Adrenal gland (tissue), 5 donors: ENCODE measurements around the gene ING5.

Experiments used
- POLR2A ChIP-seq, 2 donors: fragments of 450-650 bp; IDR thresholded peaks; one replicate each; pipeline ENCODE4 v1.6.1; 2017; ENCODE audit warnings: antibody characterized with exemption in 2 of 2, mild to moderate bottlenecking in 2 of 2, moderate library complexity in 1 of 2
- TF ChIP-seq, protein P1 (sequence below), 6 experiments: fragments of 450-650 bp in 4 of 6; fragments of 200-600 bp in 2 of 6; sonication (generic) in 1 of 6; IDR thresholded peaks; 1 replicate in 5 of 6; 2 replicates in 1 of 6; pipeline versions ENCODE4 v1.5.1 to v1.8.0; 2016 to 2021; ENCODE audit warnings: antibody characterized with exemption in 6 of 6, mild to moderate bottlenecking in 2 of 6, moderate library complexity in 1 of 6
- donor health status: DM: no; HTN: no; CAD: no.

DNA sequence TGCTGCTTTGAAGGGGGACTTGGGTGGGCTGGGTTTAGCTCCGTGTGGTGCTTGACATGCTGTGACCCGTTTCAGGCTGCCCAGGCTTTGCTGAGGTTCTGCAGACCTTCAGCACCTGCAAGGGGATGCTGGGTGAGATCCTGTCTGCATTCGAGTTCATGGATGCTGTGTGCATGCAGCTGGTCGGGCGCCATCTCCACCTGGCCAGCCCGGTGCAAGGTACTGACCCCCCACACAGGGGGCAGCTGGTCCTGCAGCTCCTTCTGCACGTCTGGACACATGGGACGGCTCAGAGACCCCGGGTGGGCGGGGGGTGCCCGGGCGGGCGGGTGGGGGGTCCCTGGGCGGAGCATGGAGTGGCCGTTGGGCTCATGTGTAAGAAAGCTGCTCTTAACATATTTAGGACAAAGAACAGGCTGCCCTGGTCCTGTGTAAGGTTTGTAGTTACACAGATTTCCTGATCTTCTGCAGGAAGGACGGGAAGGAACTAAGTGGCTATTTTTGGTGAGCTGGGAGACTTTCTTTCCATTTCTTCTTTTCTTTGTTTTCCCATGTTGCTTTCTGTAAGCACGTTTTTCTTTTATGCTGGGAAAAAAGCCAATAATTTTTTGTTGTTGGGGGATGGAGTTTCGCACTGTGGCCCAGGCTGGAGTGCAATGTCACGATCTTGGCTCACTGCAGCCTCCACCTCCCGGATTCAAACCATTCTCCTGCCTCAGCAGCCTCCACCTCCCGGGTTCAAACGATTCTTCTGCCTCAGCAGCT, 48.4 kb downstream of the ING5 start:
- TF ChIP-seq, protein P1, sequence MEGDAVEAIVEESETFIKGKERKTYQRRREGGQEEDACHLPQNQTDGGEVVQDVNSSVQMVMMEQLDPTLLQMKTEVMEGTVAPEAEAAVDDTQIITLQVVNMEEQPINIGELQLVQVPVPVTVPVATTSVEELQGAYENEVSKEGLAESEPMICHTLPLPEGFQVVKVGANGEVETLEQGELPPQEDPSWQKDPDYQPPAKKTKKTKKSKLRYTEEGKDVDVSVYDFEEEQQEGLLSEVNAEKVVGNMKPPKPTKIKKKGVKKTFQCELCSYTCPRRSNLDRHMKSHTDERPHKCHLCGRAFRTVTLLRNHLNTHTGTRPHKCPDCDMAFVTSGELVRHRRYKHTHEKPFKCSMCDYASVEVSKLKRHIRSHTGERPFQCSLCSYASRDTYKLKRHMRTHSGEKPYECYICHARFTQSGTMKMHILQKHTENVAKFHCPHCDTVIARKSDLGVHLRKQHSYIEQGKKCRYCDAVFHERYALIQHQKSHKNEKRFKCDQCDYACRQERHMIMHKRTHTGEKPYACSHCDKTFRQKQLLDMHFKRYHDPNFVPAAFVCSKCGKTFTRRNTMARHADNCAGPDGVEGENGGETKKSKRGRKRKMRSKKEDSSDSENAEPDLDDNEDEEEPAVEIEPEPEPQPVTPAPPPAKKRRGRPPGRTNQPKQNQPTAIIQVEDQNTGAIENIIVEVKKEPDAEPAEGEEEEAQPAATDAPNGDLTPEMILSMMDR (IDR thresholded peaks at IDR 0.05): no peak
- TF ChIP-seq POLR2A (IDR thresholded peaks at IDR 0.05): no peak
